Thyroid gland (tissue), 4 donors: ENCODE measurements around the gene PTPRN2.

Source experiments
- CTCF ChIP-seq, 6 experiments: fragments of 200-600 bp in 3 of 6; fragments of 450-650 bp in 3 of 6; sonication (generic) in 3 of 6; IDR thresholded peaks; one replicate each; pipeline ENCODE4 v1.5.1; 2016 to 2019; ENCODE audit warnings: antibody characterized with exemption in 6 of 6, mild to moderate bottlenecking in 2 of 6, inconsistent platforms in 1 of 6, moderate library complexity in 1 of 6
- POLR2A ChIP-seq, 2 donors: fragments of 450-650 bp; IDR thresholded peaks; one replicate each; pipeline ENCODE4 v1.6.1; 2017; ENCODE audit warnings: antibody characterized with exemption in 2 of 2, mild to moderate bottlenecking in 2 of 2, moderate library complexity in 1 of 2

DNA sequence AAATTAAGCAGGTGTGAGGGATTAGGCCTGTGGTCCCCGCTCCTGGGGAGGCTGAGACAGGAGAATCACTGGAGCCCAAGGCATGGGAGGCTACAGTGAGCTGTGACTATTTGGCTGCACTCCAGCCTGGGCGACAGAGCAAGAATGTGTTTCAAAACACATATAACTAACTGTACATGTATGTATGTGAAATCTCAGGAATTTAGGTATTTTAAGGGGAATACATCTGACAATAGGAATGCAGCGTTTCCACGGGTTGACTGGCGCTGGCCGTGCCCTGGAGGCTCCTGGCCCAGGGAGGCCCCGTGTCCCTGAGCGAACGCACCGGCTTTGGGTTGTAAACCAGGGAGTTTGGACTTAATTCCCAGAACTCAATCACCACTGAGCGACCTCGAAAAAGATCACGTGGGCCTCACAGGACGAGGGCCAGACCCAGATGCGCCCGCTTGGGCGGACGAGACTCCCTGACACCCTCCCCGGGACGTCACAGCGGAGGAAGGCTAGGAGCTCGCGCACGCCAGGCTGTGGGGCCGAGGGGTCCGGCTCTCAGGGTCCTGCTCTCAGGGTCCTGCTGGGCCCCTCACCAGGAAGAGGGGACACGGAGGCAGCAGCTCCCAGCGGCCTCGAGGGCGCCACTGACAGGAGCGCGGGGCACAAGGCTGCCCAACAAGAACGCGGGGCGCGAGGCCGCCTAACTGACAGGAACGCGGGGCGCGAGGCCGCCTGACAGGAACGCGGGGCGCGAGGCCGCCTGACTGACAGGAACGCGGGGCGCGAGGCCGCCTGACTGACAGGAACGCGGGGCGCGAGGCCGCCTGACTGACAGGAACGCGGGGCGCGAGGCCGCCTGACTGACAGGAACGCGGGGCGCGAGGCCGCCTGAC is 18.4 kb downstream of the PTPRN2 start:
- TF ChIP-seq CTCF (IDR thresholded peaks at IDR 0.05) = no peak
- TF ChIP-seq POLR2A (IDR thresholded peaks at IDR 0.05) = no peak
